Measurements from ENCODE around the gene SSTR1. TPM values are rescaled to one million over a fixed set of nuclear protein-coding genes. Genes with fewer than 3 reads are reported as not detected.
A peak's percentile ranks its signal among the peaks of the same experiment; 100 is the strongest.
"Not testable (repeated sequence)": the region's sequence is repeated elsewhere in the genome, so short reads cannot be mapped to it uniquely, and the experiment has no call there.

Gene SSTR1, protein sequence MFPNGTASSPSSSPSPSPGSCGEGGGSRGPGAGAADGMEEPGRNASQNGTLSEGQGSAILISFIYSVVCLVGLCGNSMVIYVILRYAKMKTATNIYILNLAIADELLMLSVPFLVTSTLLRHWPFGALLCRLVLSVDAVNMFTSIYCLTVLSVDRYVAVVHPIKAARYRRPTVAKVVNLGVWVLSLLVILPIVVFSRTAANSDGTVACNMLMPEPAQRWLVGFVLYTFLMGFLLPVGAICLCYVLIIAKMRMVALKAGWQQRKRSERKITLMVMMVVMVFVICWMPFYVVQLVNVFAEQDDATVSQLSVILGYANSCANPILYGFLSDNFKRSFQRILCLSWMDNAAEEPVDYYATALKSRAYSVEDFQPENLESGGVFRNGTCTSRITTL
- total RNA-seq: under 0.01 TPM

GRCh38 chr14:38207736-38208617, at the start of gene SSTR1:
TSS of gene SSTR1 (plus strand) at chr14:38207904. CDS start at chr14:38209390, 1,486 bp downstream.
- peak in 1 of 3 donors; percentile 14 for DNase-seq (ENCODE audit: low read depth in 2 of 3, low spot score in 2 of 3)

- no peak for DNase-seq (ENCODE audit: low read depth in 2 of 3, low spot score in 2 of 3)
These were observed 49.2 kb upstream of the SSTR1 start for GRCh38 chr14:38158468-38158867.

DNA sequence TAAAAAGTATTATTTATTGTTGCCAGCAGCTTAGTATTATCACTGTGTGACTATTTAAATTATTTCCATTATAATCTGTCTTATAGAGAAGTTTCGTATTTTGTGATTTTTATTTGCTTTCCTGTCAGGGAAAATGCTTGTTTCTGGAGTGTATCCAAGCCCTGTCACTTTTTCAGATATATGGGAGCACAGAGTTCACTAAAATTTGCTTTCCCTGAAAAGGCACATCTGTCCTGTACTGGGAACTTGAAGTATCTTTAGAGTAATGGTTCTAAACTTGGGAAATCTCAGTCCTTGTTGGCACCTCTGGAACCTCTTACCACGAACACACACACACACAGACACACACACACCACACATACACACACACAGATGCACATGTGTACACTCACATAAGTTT, 39.3 kb upstream of the SSTR1 start:
- no peak for DNase-seq (ENCODE audit: low read depth in 2 of 3, low spot score in 2 of 3)

DNA sequence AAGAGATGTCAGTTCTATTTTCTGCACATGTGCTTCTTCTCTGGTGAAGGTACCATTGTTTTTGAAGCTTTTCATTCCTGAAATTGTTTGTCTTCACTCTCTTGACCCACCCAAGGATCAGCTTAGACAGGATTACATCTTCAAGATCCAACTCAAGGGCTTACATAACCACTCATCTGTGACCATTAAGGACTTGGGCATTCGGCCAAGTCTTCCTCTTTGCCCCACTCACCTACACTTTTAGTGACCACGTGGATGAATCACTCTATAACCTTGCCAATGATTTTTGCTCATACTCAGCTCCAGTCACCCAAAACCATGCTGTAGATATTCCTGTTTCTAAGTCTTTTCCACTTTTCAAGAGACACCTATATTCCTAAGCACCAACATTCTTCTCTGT, 36.5 kb upstream of the SSTR1 start:
- DNase-seq (ENCODE audit: low read depth in 2 of 3, low spot score in 2 of 3): no peak

DNA sequence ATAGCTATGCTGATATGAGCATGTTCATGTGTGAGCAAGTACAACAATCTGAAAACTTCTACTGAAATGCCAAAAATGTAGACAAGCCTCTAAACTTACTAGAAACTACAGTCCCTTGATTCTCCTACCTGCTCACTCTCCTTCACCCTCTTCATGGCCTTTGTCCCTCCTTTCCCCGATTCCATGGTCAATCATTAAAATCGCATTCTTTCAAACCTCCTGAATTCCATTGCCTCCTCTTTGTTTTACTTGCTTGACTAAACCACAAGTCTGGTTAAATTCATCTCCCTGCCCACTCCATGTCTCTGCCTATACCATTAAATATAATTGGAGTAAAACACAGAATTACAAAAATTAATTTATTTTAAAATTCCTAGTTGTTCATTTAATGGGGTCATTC, 33.0 kb upstream of the SSTR1 start:
- DNase-seq (ENCODE audit: low read depth in 2 of 3, low spot score in 2 of 3): no peak

- no peak for DNase-seq (ENCODE audit: low read depth in 2 of 3, low spot score in 2 of 3)
These were observed 32.0 kb upstream of the SSTR1 start for GRCh38 chr14:38175658-38176057.

DNA sequence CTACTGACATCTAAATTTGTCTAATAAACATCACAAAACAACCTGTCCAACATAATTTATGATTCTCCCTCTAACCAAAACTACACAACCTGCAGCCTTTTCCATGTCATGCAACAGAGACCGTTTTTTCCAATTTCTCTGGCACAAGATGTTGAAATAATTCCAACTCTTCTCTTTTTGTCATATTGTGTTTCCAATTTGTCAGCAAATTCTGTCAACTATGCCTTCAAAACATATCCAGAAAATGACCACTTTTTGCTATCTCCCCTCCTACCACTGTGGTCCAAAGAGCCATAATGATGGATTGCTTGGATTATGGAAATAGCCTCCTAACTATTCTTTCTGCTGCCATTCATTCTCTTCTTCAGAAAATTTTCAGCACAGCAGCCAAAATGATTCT, 31.3 kb upstream of the SSTR1 start:
- no peak for DNase-seq (ENCODE audit: low read depth in 2 of 3, low spot score in 2 of 3)

GRCh38 chr14:38184132-38184531, 23.6 kb upstream of the SSTR1 start:
- DNase-seq (ENCODE audit: low read depth in 2 of 3, low spot score in 2 of 3): no peak

GRCh38 chr14:38185671-38186070, 22.0 kb upstream of the SSTR1 start:
- no peak for DNase-seq (ENCODE audit: low read depth in 2 of 3, low spot score in 2 of 3)

DNA sequence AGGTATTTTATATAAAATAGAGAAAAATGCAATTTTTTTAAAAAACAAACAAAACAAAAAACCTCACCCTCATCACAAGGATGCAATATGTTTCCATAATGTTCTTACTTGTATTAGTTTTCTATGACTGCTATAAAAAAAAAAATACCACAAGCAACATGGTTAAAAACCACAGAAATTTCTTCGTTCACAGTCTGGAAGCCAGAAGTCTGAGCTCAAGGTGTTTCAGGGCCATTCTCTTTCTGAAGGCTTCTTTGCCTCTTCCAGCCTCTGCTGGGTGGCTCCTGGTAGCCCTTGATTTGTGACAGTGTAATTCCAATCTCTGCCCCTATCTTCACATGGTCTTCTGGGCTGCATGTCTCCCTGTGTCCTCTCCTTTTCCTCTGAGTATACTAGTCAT, 21.5 kb upstream of the SSTR1 start:
- DNase-seq (ENCODE audit: low read depth in 2 of 3, low spot score in 2 of 3): no peak

- no peak for DNase-seq (ENCODE audit: low read depth in 2 of 3, low spot score in 2 of 3)
These were observed 20.2 kb upstream of the SSTR1 start for GRCh38 chr14:38187528-38187927.

DNA sequence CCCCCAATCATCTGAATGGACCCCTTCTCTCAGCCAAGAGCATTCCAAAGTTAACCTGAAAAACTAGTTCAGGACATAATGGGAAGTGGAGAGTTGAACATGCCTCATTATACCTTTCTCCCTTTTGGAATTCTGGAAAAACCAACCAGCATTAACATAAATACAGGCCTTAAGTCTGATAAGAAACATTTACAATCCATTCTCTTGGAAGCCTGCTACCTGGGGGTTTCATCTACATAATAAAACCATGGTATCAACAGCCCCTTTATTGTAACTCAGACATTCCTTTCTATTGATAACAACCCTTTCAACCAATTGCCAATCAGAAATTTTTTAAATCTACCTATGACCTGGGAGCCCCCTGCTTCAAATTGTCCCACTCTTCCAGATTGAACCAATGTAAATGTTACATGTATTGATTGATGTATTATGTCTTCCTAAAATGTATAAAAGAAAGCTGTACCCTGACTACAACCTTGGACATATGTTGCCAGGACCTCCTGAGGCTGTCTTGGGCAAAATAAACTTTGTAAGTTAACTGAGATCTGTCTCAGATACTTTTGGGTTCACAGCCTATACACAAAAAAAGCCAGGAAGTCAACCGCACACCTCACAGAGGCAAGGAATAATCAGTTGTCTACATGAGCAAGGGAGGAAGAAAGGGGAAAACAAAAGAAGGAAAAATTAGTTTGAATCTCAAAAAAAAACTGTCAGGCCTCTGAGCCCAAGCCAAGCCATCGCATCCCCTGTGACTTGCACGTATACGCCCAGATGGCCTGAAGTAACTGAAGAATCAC, 17.6 kb upstream of the SSTR1 start:
- DNase-seq (ENCODE audit: low read depth in 2 of 3, low spot score in 2 of 3): no peak

DNA sequence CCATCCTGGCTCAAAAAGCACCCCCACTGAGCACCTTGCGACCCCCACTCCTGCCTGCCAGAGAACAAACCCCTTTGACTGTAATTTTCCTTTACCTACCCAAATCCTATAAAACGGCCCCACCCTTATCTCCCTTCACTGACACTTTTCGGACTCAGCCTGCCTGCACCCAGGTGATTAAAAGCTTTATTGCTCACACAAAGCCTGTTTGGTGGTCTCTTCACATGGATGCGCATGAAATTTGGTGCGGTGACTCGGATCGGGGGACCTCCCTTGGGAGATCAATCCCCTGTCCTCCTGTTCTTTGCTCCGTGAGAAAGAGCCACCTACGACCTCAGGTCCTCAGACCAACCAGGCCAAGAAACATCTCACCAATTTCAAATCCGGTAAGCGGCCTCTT, 16.9 kb upstream of the SSTR1 start:
- DNase-seq (ENCODE audit: low read depth in 2 of 3, low spot score in 2 of 3): not testable (repeated sequence)

DNA sequence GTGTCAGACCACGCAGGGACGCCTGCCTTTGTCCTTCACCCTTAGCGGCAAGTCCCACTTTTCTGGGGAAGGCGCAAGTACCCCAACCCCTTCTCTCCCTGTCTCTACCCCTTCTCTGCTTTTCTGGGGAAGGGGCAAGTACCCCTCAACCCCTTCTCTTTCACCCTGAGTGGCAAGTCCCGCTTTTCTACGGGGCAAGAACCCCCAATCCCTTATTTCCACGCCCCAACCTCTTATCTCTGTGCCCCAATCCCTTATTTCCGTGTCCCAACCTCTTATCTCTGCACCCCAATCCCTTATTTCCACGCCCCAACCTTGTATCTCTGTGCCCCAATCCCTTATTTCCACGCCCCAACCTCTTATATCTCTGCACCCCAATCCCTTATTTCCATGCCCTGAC, 16.2 kb upstream of the SSTR1 start:
- DNase-seq (ENCODE audit: low read depth in 2 of 3, low spot score in 2 of 3): not testable (repeated sequence)

DNA sequence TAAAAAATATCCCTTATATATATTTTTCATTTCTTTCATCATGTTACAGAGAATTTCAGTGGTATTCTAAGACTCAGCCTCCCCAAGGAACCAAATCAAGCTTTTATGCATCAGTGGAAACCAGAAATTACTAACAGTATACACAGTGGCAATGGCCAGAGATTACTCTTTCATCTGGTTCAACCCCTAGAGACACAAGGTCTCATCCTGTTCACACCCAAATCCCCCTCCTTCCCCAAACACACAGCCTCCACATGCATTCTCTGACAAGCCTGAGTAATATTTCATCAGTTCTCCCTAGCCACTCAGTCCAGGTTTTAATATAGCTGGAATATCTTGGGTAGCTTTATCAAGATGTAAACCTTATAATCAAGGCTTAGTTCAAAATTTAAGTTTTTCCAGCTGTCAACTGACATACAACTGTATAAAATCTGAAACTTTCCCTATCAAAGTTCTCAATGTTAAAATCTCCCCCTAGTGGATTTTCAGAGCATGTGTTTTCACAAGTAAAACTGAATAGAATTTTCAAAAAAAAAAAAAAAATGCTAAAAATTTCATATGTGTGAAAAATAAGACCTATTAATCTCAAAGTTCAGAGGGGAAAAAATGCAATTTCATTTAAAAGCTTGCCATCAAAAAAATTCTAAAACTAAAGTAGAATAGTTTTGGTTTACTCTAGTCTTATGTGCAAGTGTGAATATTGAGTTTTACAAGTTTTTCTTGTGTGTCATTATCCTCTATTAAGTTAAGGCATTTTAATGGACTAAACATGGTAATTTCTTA, 10.5 kb upstream of the SSTR1 start:
- peak in 1 of 3 donors; percentile 34 for DNase-seq (ENCODE audit: low read depth in 2 of 3, low spot score in 2 of 3)

DNA sequence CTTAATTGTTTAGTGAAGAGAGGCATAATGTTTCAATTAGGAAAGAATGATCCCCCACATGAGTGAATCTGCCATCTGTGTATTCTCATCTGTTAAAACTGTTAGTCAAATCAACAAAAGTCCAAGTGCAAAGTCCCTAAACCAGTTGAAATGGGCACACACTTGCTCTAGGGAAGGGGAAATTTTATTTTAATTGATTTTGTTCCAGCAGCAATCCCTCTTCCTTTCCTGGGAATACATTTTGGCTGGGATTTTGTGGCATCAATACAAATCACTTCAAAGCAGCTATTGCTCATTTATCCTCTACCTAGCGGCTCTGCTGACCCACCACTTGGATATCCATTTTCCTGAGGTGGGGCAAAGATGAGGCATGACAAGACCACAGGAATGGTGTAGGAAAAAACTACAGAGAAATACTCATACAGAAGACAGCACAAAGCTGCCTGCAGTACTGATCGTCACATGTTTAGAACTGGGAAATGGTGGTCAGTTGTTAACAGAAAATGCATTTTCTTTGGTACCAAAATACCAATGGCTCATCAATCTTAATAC, 9.8 kb upstream of the SSTR1 start:
- no peak for DNase-seq (ENCODE audit: low read depth in 2 of 3, low spot score in 2 of 3)

- no peak for DNase-seq (ENCODE audit: low read depth in 2 of 3, low spot score in 2 of 3)
These were observed 9.3 kb upstream of the SSTR1 start for GRCh38 chr14:38198425-38198824.

DNA sequence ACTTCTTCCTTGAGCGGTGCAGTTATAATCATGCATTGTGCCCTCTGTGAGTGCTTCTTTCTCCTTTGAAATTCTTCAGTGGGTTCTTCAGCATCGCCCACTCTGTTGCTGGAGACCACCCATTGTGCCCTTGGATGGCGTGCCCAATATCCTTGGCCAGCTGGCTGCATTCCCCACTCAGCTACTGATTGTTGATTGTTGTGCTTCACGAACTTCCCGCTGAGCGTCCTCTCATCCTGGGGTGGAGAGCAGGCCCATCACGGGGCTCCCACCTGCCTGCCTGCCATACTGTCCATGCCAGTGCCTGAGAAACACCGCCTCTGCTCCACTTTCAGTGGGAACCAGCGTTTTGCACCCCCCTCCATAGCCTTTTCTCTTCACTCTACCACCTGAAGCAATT, 8.6 kb upstream of the SSTR1 start:
- DNase-seq (ENCODE audit: low read depth in 2 of 3, low spot score in 2 of 3): no peak

DNA sequence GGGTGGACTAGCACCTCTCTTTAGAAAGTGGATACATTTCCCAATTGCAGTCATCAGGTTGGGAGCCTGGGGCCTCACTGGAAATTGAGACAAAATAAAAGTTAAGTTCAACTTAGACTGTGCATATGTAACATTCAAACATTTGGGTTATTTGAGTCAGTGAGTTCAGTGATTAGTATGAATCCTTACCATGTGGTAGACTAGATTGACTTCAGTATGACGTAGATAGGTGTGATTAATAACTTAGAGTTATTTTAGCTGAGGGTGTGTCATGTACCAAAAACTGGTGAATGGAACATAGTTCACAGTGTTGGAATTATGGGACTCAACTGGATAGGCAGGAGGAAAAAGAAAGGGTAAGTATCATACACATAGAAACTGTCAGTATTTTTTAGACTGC, 8.0 kb upstream of the SSTR1 start:
- DNase-seq (ENCODE audit: low read depth in 2 of 3, low spot score in 2 of 3): no peak
